Cardiac fibroblast (primary cell): ENCODE measurements around the gene PPIF.

Source experiments
- DNase-seq, 2 donors: peaks; one replicate each; pipeline versions ENCODE4 v3.0.0 to v3.0.0-alpha.2; 2010; ENCODE audit warnings: low read depth in 2 of 2
- H3K4me3 ChIP-seq, 2 donors: replicated peaks in 1 of 2; 1 replicate in 1 of 2; 2 replicates in 1 of 2; pipeline ENCODE4 v1.5.1; 2011; ENCODE audit warnings: low read depth in 2 of 2, low read length in 2 of 2, mild to moderate bottlenecking in 2 of 2, moderate library complexity in 1 of 2
- CTCF ChIP-seq: IDR thresholded peaks from one replicate; pipeline ENCODE4 v1.5.1; 2011; ENCODE audit warnings: low read depth, mild to moderate bottlenecking, low read length, inconsistent platforms

PPIF gene

GRCh38 chr10:79349072-79349491, 1.8 kb downstream of the PPIF start:
- H3K4me3 ChIP-seq: peak overlapping the region; percentile 76 to 84
- no peak for TF ChIP-seq CTCF
- no peak for DNase-seq

- H3K4me3 ChIP-seq: no peak overlapping the region
- TF ChIP-seq CTCF: no peak
- DNase-seq: no peak
Measured at GRCh38 chr10:79349766-79350406, 2.6 kb downstream of the PPIF start.

- TF ChIP-seq CTCF: no peak
- DNase-seq: no peak
- H3K4me3 ChIP-seq: no peak overlapping the region
Measured at GRCh38 chr10:79350407-79351154, 3.3 kb downstream of the PPIF start.

- no peak overlapping the region for H3K4me3 ChIP-seq
- TF ChIP-seq CTCF: no peak
- no peak for DNase-seq
Measured at GRCh38 chr10:79351332-79351731, 4.1 kb downstream of the PPIF start.

GRCh38 chr10:79352035-79352877, 5.0 kb downstream of the PPIF start:
- no peak overlapping the region for H3K4me3 ChIP-seq
- TF ChIP-seq CTCF: no peak
- DNase-seq: no peak

- no peak for DNase-seq
- no peak overlapping the region for H3K4me3 ChIP-seq
- TF ChIP-seq CTCF: no peak
Measured at GRCh38 chr10:79353000-79353406, 5.7 kb downstream of the PPIF start.
